Breast epithelium (tissue), 4 donors: Measurements from ENCODE around the gene WIPF2. TPM values are rescaled to one million over a fixed set of nuclear protein-coding genes. Genes with fewer than 3 reads are reported as not detected.

Experiments
- DNase-seq, 2 donors: peaks; one replicate each; pipeline ENCODE4 v3.0.0-alpha.2; 2019; ENCODE audit warnings: low spot score in 2 of 2
- H3K27ac ChIP-seq, 2 donors: fragments of 200-600 bp; sonication (generic) in 1 of 2; one replicate each; pipeline ENCODE4 v1.5.1; 2016 to 2019; ENCODE audit warnings: mild to moderate bottlenecking in 1 of 2
- H3K27me3 ChIP-seq, 2 donors: fragments of 200-600 bp; sonication (generic) in 1 of 2; one replicate each; pipeline versions ENCODE4 v1.5.1 to v1.6.0; 2017 to 2019; ENCODE audit warnings: control low read depth in 1 of 2, mild to moderate bottlenecking in 1 of 2
- H3K36me3 ChIP-seq: fragments of 200-600 bp; one replicate; pipeline ENCODE4 v1.5.1; 2019
- H3K4me1 ChIP-seq, 2 donors: fragments of 200-600 bp; sonication (generic); one replicate each; pipeline ENCODE4 v1.5.1; 2016 to 2019; ENCODE audit warnings: control low read depth in 1 of 2
- H3K4me3 ChIP-seq, 3 donors: fragments of 200-600 bp; sonication (generic); 1 replicate in 2 of 3; 2 replicates in 1 of 3; pipeline ENCODE4 v1.5.1; 2016 to 2019; ENCODE audit warnings: mild to moderate bottlenecking in 3 of 3, moderate library complexity in 2 of 3
- H3K9me3 ChIP-seq, 2 donors: fragments of 200-600 bp; sonication (generic) in 1 of 2; one replicate each; pipeline ENCODE4 v1.5.1; 2016 to 2019; ENCODE audit warnings: control low read depth in 1 of 2
- CTCF ChIP-seq, 3 donors: fragments of 450-650 bp; IDR thresholded peaks; one replicate each; pipeline ENCODE4 v1.5.1; 2016 to 2017; ENCODE audit warnings: antibody characterized with exemption in 3 of 3, mild to moderate bottlenecking in 3 of 3, moderate library complexity in 3 of 3
- POLR2A ChIP-seq: fragments of 450-650 bp; IDR thresholded peaks from one replicate; pipeline ENCODE4 v1.6.1; 2016; ENCODE audit warnings: antibody characterized with exemption, mild to moderate bottlenecking, moderate library complexity
- POLR2AphosphoS5 ChIP-seq, 3 donors: sonication (generic); formaldehyde crosslinking; IDR thresholded peaks; one replicate each; pipeline ENCODE4 v1.6.1; 2017; ENCODE audit warnings: antibody characterized with exemption in 3 of 3
- intact Hi-C: fragments of 100-400 bp; cut with DNase I; formaldehyde crosslinking; loops from one replicate; pipeline ENCODE4 v1.15.1; 2023; ENCODE audit warnings: low total_unique reads
- total RNA-seq, 3 donors: library from RNA; depleted of rRNA; stranded (reverse); fragments of >200 nt; gene quantifications; one replicate each; pipeline ENCODE4 v1.1.0, GENCODE V29; 2016

Gene WIPF2
- total RNA-seq, 3 donors from 2014 or later: 8.2 to 12.9 (median 10.8) TPM

DNA sequence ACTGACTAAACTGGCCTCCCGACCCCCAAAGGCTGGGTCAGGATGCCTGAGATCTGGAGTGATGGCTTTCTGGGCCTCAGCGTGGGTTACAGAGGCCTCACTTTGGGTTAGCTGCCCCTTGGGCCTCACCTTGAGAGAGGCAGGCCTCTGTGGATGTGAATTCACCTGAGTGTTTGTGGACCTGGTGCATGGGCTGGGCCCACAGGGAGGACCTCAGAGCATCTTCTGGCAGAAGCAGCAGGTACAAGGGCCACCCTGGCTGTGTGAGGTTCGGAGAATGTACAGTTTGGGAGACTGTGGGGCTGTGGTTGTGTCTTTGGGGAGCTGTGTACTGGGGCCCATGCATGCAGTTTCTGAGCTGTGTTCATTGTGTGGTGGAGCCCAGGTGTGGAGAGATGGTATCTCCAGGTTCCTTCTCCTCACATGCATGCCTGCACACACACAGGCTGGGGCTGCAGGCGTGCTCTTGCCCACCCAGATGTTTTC lies 108.2 kb downstream of the WIPF2 start:
- H3K36me3 ChIP-seq: no peaks in the 10 kb centered on the region
- no peaks in the 10 kb centered on the region for H3K9me3 ChIP-seq
- DNase-seq: no peak
- intact Hi-C loops: no loop called here
- H3K27me3 ChIP-seq: no peaks in the 10 kb centered on the region
- peak overlapping the region; percentile 79 to 94 for H3K27ac ChIP-seq
- H3K4me3 ChIP-seq: no peak overlapping the region
- H3K4me1 ChIP-seq: peaks cover 63 to 83% of the 10 kb centered on the region in 2 donors
- TF ChIP-seq CTCF (IDR thresholded peaks at IDR 0.05) (no peak), POLR2AphosphoS5 (IDR thresholded peaks at IDR 0.05) (no peak), POLR2A (no peak)

- no peaks in the 10 kb centered on the region for H3K9me3 ChIP-seq
- no peak for DNase-seq
- peaks cover 68 to 83% of the 10 kb centered on the region in 2 donors for H3K4me1 ChIP-seq
- H3K27me3 ChIP-seq: no peaks in the 10 kb centered on the region
- H3K27ac ChIP-seq: peak overlapping the region; percentile 60 to 94
- intact Hi-C loops: no loop called here
- no peaks in the 10 kb centered on the region for H3K36me3 ChIP-seq
- H3K4me3 ChIP-seq: no peak overlapping the region
- no peak for TF ChIP-seq CTCF (IDR thresholded peaks at IDR 0.05)
- no peak for TF ChIP-seq POLR2A
- no peak for TF ChIP-seq POLR2AphosphoS5 (IDR thresholded peaks at IDR 0.05)
Observed at GRCh38 chr17:40327735-40328385, 108.8 kb downstream of the WIPF2 start.

DNA sequence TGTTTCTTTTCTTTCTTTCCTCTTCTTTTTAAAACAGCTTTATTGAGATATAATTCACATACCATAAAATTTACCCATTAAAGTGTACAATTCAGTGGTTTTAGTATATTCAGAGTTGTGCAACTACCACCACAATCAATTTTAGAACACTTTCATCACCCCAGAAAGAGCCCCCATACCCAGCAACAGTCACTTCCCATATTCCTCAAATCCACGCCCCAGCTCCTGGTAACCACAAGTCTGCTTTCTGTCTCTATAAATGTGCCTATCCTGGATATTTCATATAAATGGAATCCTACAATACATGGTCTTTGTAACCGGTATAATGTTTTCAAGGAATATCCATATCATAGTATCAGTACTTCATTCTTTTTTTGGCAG lies 109.3 kb downstream of the WIPF2 start:
- Histone ChIP-seq H3K27ac (peak overlapping the region; percentile 60 to 94), H3K4me1 (peaks cover 64 to 83% of the 10 kb centered on the region in 2 donors)
- intact Hi-C loops: no loop called here

GRCh38 chr17:40329839-40330794 lies 111.0 kb downstream of the WIPF2 start:
- TF ChIP-seq CTCF (IDR thresholded peaks at IDR 0.05): no peak
- TF ChIP-seq POLR2AphosphoS5 (IDR thresholded peaks at IDR 0.05): no peak
- TF ChIP-seq POLR2A: no peak
- DNase-seq: peak in 1 of 2 donors; percentile 74

More for the DNA sequence above, 109.3 kb downstream of the WIPF2 start:
- Histone ChIP-seq H3K27me3 (no peaks in the 10 kb centered on the region), H3K9me3 (no peaks in the 10 kb centered on the region), H3K36me3 (no peaks in the 10 kb centered on the region), H3K4me3 (no peak overlapping the region)
- TF ChIP-seq POLR2A: no peak
- no peak for TF ChIP-seq POLR2AphosphoS5 (IDR thresholded peaks at IDR 0.05)
- TF ChIP-seq CTCF (IDR thresholded peaks at IDR 0.05): no peak
- no peak for DNase-seq

More at GRCh38 chr17:40329839-40330794, 111.0 kb downstream of the WIPF2 start:
- Histone ChIP-seq H3K4me1 (peaks cover 65 to 85% of the 10 kb centered on the region in 2 donors), H3K4me3 (peak overlapping the region in 1 of 3 donors; percentile 56), H3K36me3 (no peaks in the 10 kb centered on the region), H3K9me3 (no peaks in the 10 kb centered on the region), H3K27me3 (no peaks in the 10 kb centered on the region), H3K27ac (peak overlapping the region; percentile 81 to 95)
- intact Hi-C loops: no loop called here
